Measurements from ENCODE around the gene AUTS2. TPM values are rescaled to one million over a fixed set of nuclear protein-coding genes. Genes with fewer than 3 reads are reported as not detected.

Gene AUTS2
- polyA plus RNA-seq, 1 donor from 2014 or later = 97.3 TPM

DNA sequence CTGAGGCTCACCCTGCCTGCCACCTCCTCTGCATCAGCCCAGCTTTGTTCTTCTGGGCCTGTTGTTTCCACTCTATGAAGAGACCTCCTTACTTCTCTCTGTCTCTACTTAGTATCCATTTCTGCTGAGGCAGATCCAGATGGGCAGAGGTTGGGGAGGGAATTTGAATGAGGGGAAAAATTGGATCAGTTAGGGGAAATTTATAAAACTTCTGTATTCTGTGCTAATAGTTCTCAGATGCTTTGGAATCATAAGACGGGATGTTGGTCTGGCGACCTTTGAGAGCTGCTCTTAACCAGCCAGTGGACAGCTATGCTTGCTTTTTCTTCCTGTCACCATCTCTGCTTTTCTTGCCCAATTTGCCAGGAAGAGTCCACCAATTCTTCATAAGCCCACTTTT is 55.5 kb downstream of the AUTS2 start:
- Histone ChIP-seq H3K9ac (ENCODE audit: low read length) (no peak overlapping the region), H3K79me2 (replicated peaks; ENCODE audit: insufficient read depth, low read length) (peaks cover 92% of the 10 kb centered on the region), H3K4me3 (ENCODE audit: low read length) (no peak overlapping the region), H3K27me3 (ENCODE audit: insufficient read depth, low read depth, low read length) (no peaks in the 10 kb centered on the region), H3K9me2 (ENCODE audit: insufficient read depth, low read length) (no peaks in the 10 kb centered on the region), H3K4me2 (ENCODE audit: low read length) (no peak overlapping the region), H3K9me3 (ENCODE audit: low read length) (no peaks in the 10 kb centered on the region), H3K36me3 (ENCODE audit: insufficient read depth, low read length) (no peaks in the 10 kb centered on the region), H3F3A (ENCODE audit: insufficient read depth, low read length, poor library complexity, severe bottlenecking) (no peaks in the 10 kb centered on the region), H2AFZ (ENCODE audit: low read depth, low read length) (no peak overlapping the region), H3K27ac (ENCODE audit: low read length) (no peak overlapping the region), H4K20me1 (ENCODE audit: insufficient read depth) (peaks cover 2% of the 10 kb centered on the region)
- TF ChIP-seq MXI1 (conservative IDR thresholded peaks at IDR 0.05; ENCODE audit: poor library complexity, severe bottlenecking) = no peak
- TF ChIP-seq, protein P1, sequence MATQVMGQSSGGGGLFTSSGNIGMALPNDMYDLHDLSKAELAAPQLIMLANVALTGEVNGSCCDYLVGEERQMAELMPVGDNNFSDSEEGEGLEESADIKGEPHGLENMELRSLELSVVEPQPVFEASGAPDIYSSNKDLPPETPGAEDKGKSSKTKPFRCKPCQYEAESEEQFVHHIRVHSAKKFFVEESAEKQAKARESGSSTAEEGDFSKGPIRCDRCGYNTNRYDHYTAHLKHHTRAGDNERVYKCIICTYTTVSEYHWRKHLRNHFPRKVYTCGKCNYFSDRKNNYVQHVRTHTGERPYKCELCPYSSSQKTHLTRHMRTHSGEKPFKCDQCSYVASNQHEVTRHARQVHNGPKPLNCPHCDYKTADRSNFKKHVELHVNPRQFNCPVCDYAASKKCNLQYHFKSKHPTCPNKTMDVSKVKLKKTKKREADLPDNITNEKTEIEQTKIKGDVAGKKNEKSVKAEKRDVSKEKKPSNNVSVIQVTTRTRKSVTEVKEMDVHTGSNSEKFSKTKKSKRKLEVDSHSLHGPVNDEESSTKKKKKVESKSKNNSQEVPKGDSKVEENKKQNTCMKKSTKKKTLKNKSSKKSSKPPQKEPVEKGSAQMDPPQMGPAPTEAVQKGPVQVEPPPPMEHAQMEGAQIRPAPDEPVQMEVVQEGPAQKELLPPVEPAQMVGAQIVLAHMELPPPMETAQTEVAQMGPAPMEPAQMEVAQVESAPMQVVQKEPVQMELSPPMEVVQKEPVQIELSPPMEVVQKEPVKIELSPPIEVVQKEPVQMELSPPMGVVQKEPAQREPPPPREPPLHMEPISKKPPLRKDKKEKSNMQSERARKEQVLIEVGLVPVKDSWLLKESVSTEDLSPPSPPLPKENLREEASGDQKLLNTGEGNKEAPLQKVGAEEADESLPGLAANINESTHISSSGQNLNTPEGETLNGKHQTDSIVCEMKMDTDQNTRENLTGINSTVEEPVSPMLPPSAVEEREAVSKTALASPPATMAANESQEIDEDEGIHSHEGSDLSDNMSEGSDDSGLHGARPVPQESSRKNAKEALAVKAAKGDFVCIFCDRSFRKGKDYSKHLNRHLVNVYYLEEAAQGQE (IDR thresholded peaks at IDR 0.05; ENCODE audit: borderline replicate concordance) = no peak
- TF ChIP-seq RAD21 (conservative IDR thresholded peaks at IDR 0.05) = no peak
- no peak for TF ChIP-seq POLR2AphosphoS5 (IDR thresholded peaks at IDR 0.05)
- TF ChIP-seq, protein P2, sequence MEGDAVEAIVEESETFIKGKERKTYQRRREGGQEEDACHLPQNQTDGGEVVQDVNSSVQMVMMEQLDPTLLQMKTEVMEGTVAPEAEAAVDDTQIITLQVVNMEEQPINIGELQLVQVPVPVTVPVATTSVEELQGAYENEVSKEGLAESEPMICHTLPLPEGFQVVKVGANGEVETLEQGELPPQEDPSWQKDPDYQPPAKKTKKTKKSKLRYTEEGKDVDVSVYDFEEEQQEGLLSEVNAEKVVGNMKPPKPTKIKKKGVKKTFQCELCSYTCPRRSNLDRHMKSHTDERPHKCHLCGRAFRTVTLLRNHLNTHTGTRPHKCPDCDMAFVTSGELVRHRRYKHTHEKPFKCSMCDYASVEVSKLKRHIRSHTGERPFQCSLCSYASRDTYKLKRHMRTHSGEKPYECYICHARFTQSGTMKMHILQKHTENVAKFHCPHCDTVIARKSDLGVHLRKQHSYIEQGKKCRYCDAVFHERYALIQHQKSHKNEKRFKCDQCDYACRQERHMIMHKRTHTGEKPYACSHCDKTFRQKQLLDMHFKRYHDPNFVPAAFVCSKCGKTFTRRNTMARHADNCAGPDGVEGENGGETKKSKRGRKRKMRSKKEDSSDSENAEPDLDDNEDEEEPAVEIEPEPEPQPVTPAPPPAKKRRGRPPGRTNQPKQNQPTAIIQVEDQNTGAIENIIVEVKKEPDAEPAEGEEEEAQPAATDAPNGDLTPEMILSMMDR (IDR thresholded peaks at IDR 0.05; ENCODE audit: poor library complexity, severe bottlenecking) = no peak
- TF ChIP-seq SMC3 (conservative IDR thresholded peaks at IDR 0.05; ENCODE audit: poor library complexity) = no peak
- no peak for TF ChIP-seq EZH2 (IDR thresholded peaks at IDR 0.05; ENCODE audit: borderline replicate concordance, insufficient read depth, low read length, poor library complexity, severe bottlenecking)
- TF ChIP-seq EP300 (conservative IDR thresholded peaks at IDR 0.05; ENCODE audit: poor library complexity, severe bottlenecking) = no peak

DNA sequence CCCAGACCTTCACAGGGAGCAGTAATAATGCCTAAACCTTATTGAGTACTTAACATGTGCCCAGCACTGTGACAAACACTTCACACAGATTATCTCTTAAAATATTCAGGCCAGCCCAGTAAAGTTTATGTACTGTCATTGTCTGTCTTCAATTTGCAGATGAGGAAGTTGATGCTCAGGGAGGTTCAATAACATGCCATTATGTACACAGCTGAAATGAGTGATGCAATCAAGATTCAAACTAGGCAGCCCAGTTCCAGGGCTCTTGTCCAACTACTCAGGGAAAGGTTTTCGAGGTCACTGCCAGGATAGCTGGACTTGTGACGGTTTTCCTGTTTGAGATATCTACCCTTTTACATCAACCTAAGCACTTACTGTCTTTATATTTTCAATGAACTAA is 56.1 kb downstream of the AUTS2 start:
- H3K9me2 ChIP-seq (ENCODE audit: insufficient read depth, low read length) = no peaks in the 10 kb centered on the region
- no peak overlapping the region for H3K4me3 ChIP-seq (ENCODE audit: low read length)
- H3K9ac ChIP-seq (ENCODE audit: low read length) = no peak overlapping the region
- no peaks in the 10 kb centered on the region for H3K9me3 ChIP-seq (ENCODE audit: low read length)
- H3K27me3 ChIP-seq (ENCODE audit: insufficient read depth, low read depth, low read length) = no peaks in the 10 kb centered on the region
- H2AFZ ChIP-seq (ENCODE audit: low read depth, low read length) = no peak overlapping the region
- H4K20me1 ChIP-seq (ENCODE audit: insufficient read depth) = peaks cover 2% of the 10 kb centered on the region
- no peak for TF ChIP-seq EP300 (conservative IDR thresholded peaks at IDR 0.05; ENCODE audit: poor library complexity, severe bottlenecking)
- TF ChIP-seq, protein P2 (IDR thresholded peaks at IDR 0.05; ENCODE audit: poor library complexity, severe bottlenecking) = no peak
- TF ChIP-seq EZH2 (IDR thresholded peaks at IDR 0.05; ENCODE audit: borderline replicate concordance, insufficient read depth, low read length, poor library complexity, severe bottlenecking) = no peak
- TF ChIP-seq, protein P1 (IDR thresholded peaks at IDR 0.05; ENCODE audit: borderline replicate concordance) = no peak
- no peak for TF ChIP-seq RAD21 (conservative IDR thresholded peaks at IDR 0.05)
- H3K27ac ChIP-seq (ENCODE audit: low read length) = no peak overlapping the region
- no peaks in the 10 kb centered on the region for H3K36me3 ChIP-seq (ENCODE audit: insufficient read depth, low read length)
- H3K79me2 ChIP-seq (replicated peaks; ENCODE audit: insufficient read depth, low read length) = peaks cover 92% of the 10 kb centered on the region
- no peak overlapping the region for H3K4me2 ChIP-seq (ENCODE audit: low read length)
- no peaks in the 10 kb centered on the region for H3F3A ChIP-seq (ENCODE audit: insufficient read depth, low read length, poor library complexity, severe bottlenecking)
